G401 (cell line): ENCODE results near the gene AOAH. TPM values are rescaled to one million over a fixed set of nuclear protein-coding genes. Genes with fewer than 3 reads are reported as not detected.

Experiments used
- DNase-seq: peaks from one replicate; pipeline ENCODE4 v3.0.0-alpha.2; 2015; ENCODE audit warnings: low spot score
- in situ Hi-C: cut with HindIII; loops from 2 replicates; pipeline ENCODE4 v1.10.0; 2016; ENCODE audit warnings: low sequenced_read_pairs, mixed read lengths
- total RNA-seq: library from RNA; depleted of rRNA; stranded (reverse); fragments of >200 nt; shearing (Covaris generic); gene quantifications from 2 replicates; pipeline ENCODE4 v1.2.3, GENCODE V29; 2014

AOAH gene
- total RNA-seq, 1 experiment from 2014 or later = 5.2 TPM

- DNase-seq = no peak
- in situ Hi-C loops = no loop called here
These were observed 127.1 kb downstream of the AOAH start for GRCh38 chr7:36597090-36597773.

GRCh38 chr7:36594445-36594844 is 129.8 kb downstream of the AOAH start:
- no peak for DNase-seq
- in situ Hi-C loops = no loop called here

GRCh38 chr7:36591636-36592035 is 132.7 kb downstream of the AOAH start:
- no peak for DNase-seq

GRCh38 chr7:36589391-36589790 is 134.9 kb downstream of the AOAH start:
- in situ Hi-C loops = no loop called here
- DNase-seq = no peak

More at GRCh38 chr7:36591636-36592035, 132.7 kb downstream of the AOAH start:
- in situ Hi-C loops = no loop called here

GRCh38 chr7:36583318-36583717 is 141.0 kb downstream of the AOAH start:
- in situ Hi-C loops = no loop called here
- DNase-seq = no peak

- in situ Hi-C loops = no loop called here
These were observed 148.5 kb downstream of the AOAH start for GRCh38 chr7:36575832-36576231.

GRCh38 chr7:36573066-36573465 is 151.2 kb downstream of the AOAH start:
- in situ Hi-C loops = no loop called here
- no peak for DNase-seq

More at GRCh38 chr7:36575832-36576231, 148.5 kb downstream of the AOAH start:
- no peak for DNase-seq

- no peak for DNase-seq
- in situ Hi-C loops = no loop called here
These were observed 153.1 kb downstream of the AOAH start for GRCh38 chr7:36571190-36571560.

- no peak for DNase-seq
- in situ Hi-C loops = no loop called here
These were observed 153.6 kb downstream of the AOAH start for GRCh38 chr7:36570528-36571189.

- DNase-seq = no peak
- in situ Hi-C loops = no loop called here
These were observed 155.8 kb downstream of the AOAH start for GRCh38 chr7:36568452-36568849.

GRCh38 chr7:36567699-36568451 is 156.4 kb downstream of the AOAH start:
- in situ Hi-C loops = no loop called here

GRCh38 chr7:36565792-36566356 is 158.4 kb downstream of the AOAH start:
- in situ Hi-C loops = no loop called here
- DNase-seq = peak; percentile 51

More at GRCh38 chr7:36567699-36568451, 156.4 kb downstream of the AOAH start:
- DNase-seq = no peak

GRCh38 chr7:36564489-36564888 is 159.8 kb downstream of the AOAH start:
- DNase-seq = peak; percentile 43
- in situ Hi-C loops = no loop called here

- in situ Hi-C loops = no loop called here
- DNase-seq = no peak
These were observed 160.5 kb downstream of the AOAH start for GRCh38 chr7:36563706-36564327.

GRCh38 chr7:36562121-36562520 is 162.2 kb downstream of the AOAH start:
- in situ Hi-C loops = no loop called here
- DNase-seq = no peak

- no peak for DNase-seq
- in situ Hi-C loops = no loop called here
These were observed 175.3 kb downstream of the AOAH start for GRCh38 chr7:36549029-36549428.

GRCh38 chr7:36547416-36547815 is 176.9 kb downstream of the AOAH start:
- in situ Hi-C loops = no loop called here
- peak; percentile 97 for DNase-seq

GRCh38 chr7:36546331-36546730 is 178.0 kb downstream of the AOAH start:
- in situ Hi-C loops = no loop called here
- DNase-seq = peak; percentile 99

GRCh38 chr7:36545291-36545690 is 179.0 kb downstream of the AOAH start:
- in situ Hi-C loops = no loop called here

More at GRCh38 chr7:36545291-36545690, 179.0 kb downstream of the AOAH start:
- peak; percentile 84 for DNase-seq
